ENCODE data around the gene MTAP. TPM values are rescaled to one million over a fixed set of nuclear protein-coding genes. Genes with fewer than 3 reads are reported as not detected.

The MTAP gene
- total RNA-seq, 1 donor: 30.4 TPM

GRCh38 chr9:21931428-21931827, 129.0 kb downstream of the MTAP start:
- peaks cover 19% of the 10 kb centered on the region for H3K4me1 ChIP-seq (ENCODE audit: insufficient read depth, low read length)
- no peaks in the 10 kb centered on the region for H4K20me1 ChIP-seq (ENCODE audit: insufficient read depth, low read length)
- no peak overlapping the region for H3K4me3 ChIP-seq (ENCODE audit: insufficient read depth, low read length)
- no peak overlapping the region for H3K27ac ChIP-seq (ENCODE audit: low read depth, low read length)
- H3K27me3 ChIP-seq (ENCODE audit: insufficient read depth, low read length): no peaks in the 10 kb centered on the region
- H3K36me3 ChIP-seq (ENCODE audit: insufficient read depth, low read length): no peaks in the 10 kb centered on the region
- no peaks in the 10 kb centered on the region for H3K79me2 ChIP-seq (ENCODE audit: insufficient read depth, low read length)
- peak overlapping the region; percentile 17 for H3K4me2 ChIP-seq (ENCODE audit: insufficient read depth, low read length)
- no peak for TF ChIP-seq CTCF (IDR thresholded peaks at IDR 0.05; ENCODE audit: extremely low read depth, low read depth, low read length)
- H3K9me3 ChIP-seq (ENCODE audit: low read depth, low read length): no peaks in the 10 kb centered on the region
- no peak overlapping the region for H2AFZ ChIP-seq (ENCODE audit: low read length)
- DNase-seq (ENCODE audit: insufficient read length, low spot score, missing footprints): peak; percentile 71

DNA sequence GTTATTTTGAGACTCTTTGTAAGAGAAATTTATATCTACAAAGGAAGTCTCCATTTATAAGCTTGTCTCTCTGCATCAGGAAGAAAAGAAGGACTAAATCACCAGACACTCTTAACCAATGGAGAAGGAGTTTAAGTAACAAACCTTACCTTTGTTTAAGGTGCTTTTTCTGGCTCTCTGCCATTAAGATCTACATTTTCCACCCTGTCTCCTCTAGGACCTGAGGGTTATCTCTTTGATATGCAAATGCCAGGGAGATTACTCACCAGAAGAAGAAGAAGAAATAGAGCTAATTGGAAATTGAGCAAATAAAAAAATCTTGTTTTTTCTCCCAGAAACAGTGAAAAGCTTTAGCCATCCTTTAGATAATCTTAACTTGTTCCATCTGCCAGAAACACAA, 130.8 kb downstream of the MTAP start:
- Histone ChIP-seq H3K27me3 (ENCODE audit: insufficient read depth, low read length) (no peaks in the 10 kb centered on the region), H3K4me2 (ENCODE audit: insufficient read depth, low read length) (no peak overlapping the region), H3K27ac (ENCODE audit: low read depth, low read length) (no peak overlapping the region), H3K4me1 (ENCODE audit: insufficient read depth, low read length) (peaks cover 19% of the 10 kb centered on the region), H3K36me3 (ENCODE audit: insufficient read depth, low read length) (no peaks in the 10 kb centered on the region), H3K9me3 (ENCODE audit: low read depth, low read length) (no peaks in the 10 kb centered on the region), H2AFZ (ENCODE audit: low read length) (no peak overlapping the region), H3K79me2 (ENCODE audit: insufficient read depth, low read length) (no peaks in the 10 kb centered on the region), H4K20me1 (ENCODE audit: insufficient read depth, low read length) (no peaks in the 10 kb centered on the region), H3K4me3 (ENCODE audit: insufficient read depth, low read length) (no peak overlapping the region)
- TF ChIP-seq CTCF (IDR thresholded peaks at IDR 0.05; ENCODE audit: extremely low read depth, low read depth, low read length): no peak
- DNase-seq (ENCODE audit: insufficient read length, low spot score, missing footprints): no peak

DNA sequence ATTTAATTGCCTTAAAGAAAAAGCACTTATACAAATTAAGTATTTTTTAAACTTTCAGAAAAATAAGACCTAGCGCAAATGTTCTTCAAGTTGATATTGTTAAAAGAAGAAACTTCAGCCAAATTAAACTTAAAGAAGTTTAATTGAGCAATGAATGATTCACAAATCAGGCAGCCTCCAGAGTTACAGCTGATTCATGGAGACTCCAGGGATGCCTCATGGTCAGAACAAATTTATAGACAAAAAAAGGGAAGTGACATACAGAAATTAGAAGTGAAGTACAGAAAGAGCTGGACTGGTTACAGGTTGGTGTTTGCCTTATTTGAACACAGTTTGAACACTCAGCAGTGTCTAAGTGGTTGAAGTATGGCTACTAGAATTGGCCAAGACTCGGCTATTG, 131.4 kb downstream of the MTAP start:
- no peak overlapping the region for H3K4me3 ChIP-seq (ENCODE audit: insufficient read depth, low read length)
- TF ChIP-seq CTCF (IDR thresholded peaks at IDR 0.05; ENCODE audit: extremely low read depth, low read depth, low read length): no peak
- peaks cover 19% of the 10 kb centered on the region for H3K4me1 ChIP-seq (ENCODE audit: insufficient read depth, low read length)
- peak overlapping the region; percentile 22 for H2AFZ ChIP-seq (ENCODE audit: low read length)
- peak; percentile 56 for DNase-seq (ENCODE audit: insufficient read length, low spot score, missing footprints)
- H3K9me3 ChIP-seq (ENCODE audit: low read depth, low read length): no peaks in the 10 kb centered on the region
- peak overlapping the region; percentile 31 for H3K4me2 ChIP-seq (ENCODE audit: insufficient read depth, low read length)
- peak overlapping the region; percentile 17 for H3K27ac ChIP-seq (ENCODE audit: low read depth, low read length)
- H4K20me1 ChIP-seq (ENCODE audit: insufficient read depth, low read length): no peaks in the 10 kb centered on the region
- H3K27me3 ChIP-seq (ENCODE audit: insufficient read depth, low read length): no peaks in the 10 kb centered on the region
- no peaks in the 10 kb centered on the region for H3K79me2 ChIP-seq (ENCODE audit: insufficient read depth, low read length)
- no peaks in the 10 kb centered on the region for H3K36me3 ChIP-seq (ENCODE audit: insufficient read depth, low read length)

DNA sequence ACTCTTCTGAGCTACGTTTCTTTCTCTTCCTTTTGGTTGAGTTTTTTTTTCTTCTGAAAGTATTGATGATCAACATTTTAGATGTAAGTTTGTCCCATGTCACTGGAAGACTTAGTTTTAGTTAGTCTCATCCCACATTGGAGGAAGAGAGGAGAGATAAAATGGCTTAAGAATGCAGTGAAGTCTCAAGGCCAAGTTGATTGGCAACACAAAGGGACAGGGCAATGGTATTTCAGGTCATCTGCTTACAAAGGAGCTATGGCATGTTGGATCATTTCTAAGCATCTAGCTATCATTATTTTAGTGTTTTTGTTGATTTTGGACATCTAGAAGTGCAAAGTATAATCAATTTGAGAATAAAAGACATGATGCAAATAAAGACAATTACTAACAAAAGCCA, 133.2 kb downstream of the MTAP start:
- H3K27me3 ChIP-seq (ENCODE audit: insufficient read depth, low read length): no peaks in the 10 kb centered on the region
- H3K4me1 ChIP-seq (ENCODE audit: insufficient read depth, low read length): peaks cover 19% of the 10 kb centered on the region
- no peaks in the 10 kb centered on the region for H3K9me3 ChIP-seq (ENCODE audit: low read depth, low read length)
- H3K27ac ChIP-seq (ENCODE audit: low read depth, low read length): no peak overlapping the region
- H4K20me1 ChIP-seq (ENCODE audit: insufficient read depth, low read length): no peaks in the 10 kb centered on the region
- no peak for DNase-seq (ENCODE audit: insufficient read length, low spot score, missing footprints)
- no peaks in the 10 kb centered on the region for H3K79me2 ChIP-seq (ENCODE audit: insufficient read depth, low read length)
- H3K36me3 ChIP-seq (ENCODE audit: insufficient read depth, low read length): no peaks in the 10 kb centered on the region
- no peak overlapping the region for H3K4me2 ChIP-seq (ENCODE audit: insufficient read depth, low read length)
- no peak overlapping the region for H3K4me3 ChIP-seq (ENCODE audit: insufficient read depth, low read length)
- no peak overlapping the region for H2AFZ ChIP-seq (ENCODE audit: low read length)
- TF ChIP-seq CTCF (IDR thresholded peaks at IDR 0.05; ENCODE audit: extremely low read depth, low read depth, low read length): no peak

All from osteoblast (primary cell).